Panc1 (cell line): ENCODE results near the gene HSPA1L.
"Not testable (repeated sequence)": the region's sequence is repeated elsewhere in the genome, so short reads cannot be mapped to it uniquely, and the experiment has no call there.

ENCODE experiments used
- CTCF ChIP-seq: fragments of 450-650 bp; IDR thresholded peaks from 2 replicates; pipeline ENCODE4 v1.5.1; 2017; ENCODE audit warnings: mild to moderate bottlenecking
- POLR2AphosphoS5 ChIP-seq: IDR thresholded peaks from 2 replicates; pipeline ENCODE4 v1.6.1; 2012; ENCODE audit warnings: mild to moderate bottlenecking, low read depth, low read length, moderate library complexity
- REST ChIP-seq, 2 experiments: IDR thresholded peaks; 2 replicates each; pipeline ENCODE4 v1.6.1; 2011 to 2012; ENCODE audit warnings: low read depth in 2 of 2, control low read depth in 1 of 2, low read length in 1 of 2, mild to moderate bottlenecking in 1 of 2, moderate library complexity in 1 of 2; ENCODE audit not compliant: insufficient read depth in 1 of 2
- SIN3A ChIP-seq: IDR thresholded peaks from 2 replicates; pipeline ENCODE4 v1.6.1; 2012; ENCODE audit warnings: low read depth, mild to moderate bottlenecking, low read length, moderate library complexity, borderline replicate concordance; ENCODE audit not compliant: insufficient read depth
- TCF7L2 ChIP-seq: IDR thresholded peaks from 2 replicates; pipeline ENCODE4 v1.6.1; 2011; ENCODE audit warnings: mild to moderate bottlenecking, low read depth, low read length, inconsistent platforms

GRCh38 chr6:31857774-31858173 is 42.7 kb upstream of the HSPA1L start:
- not testable (repeated sequence) for TF ChIP-seq REST (IDR thresholded peaks at IDR 0.05; ENCODE audit: insufficient read depth in 1 of 2, low read depth in 2 of 2, low read length in 1 of 2); CTCF; POLR2AphosphoS5; SIN3A; TCF7L2
